ENCODE results near the gene LGR4. TPM values are rescaled to one million over a fixed set of nuclear protein-coding genes. Genes with fewer than 3 reads are reported as not detected.
"Not testable (repeated sequence)": the region's sequence is repeated elsewhere in the genome, so short reads cannot be mapped to it uniquely, and the experiment has no call there.

The LGR4 gene
- total RNA-seq, 4 donors from 2014 or later = 29.7 to 134 (median 119) TPM

- H3K27me3 ChIP-seq = no peaks in the 10 kb centered on the region
- peaks cover 0 to 18% (median 0%) of the 10 kb centered on the region in 4 donors for H3K4me1 ChIP-seq
- no peak overlapping the region for H3K27ac ChIP-seq
- H3K4me3 ChIP-seq = no peak overlapping the region
- DNase-seq = no peak
- H3K9me3 ChIP-seq = no peaks in the 10 kb centered on the region
- H3K36me3 ChIP-seq = no peaks in the 10 kb centered on the region
- no peak for TF ChIP-seq CTCF (IDR thresholded peaks at IDR 0.05)
Observed at GRCh38 chr11:27455667-27456066, 16.9 kb downstream of the LGR4 start.

GRCh38 chr11:27453701-27454100 is 18.9 kb downstream of the LGR4 start:
- H3K9me3 ChIP-seq = no peaks in the 10 kb centered on the region
- no peak for DNase-seq
- no peaks in the 10 kb centered on the region for H3K27me3 ChIP-seq
- H3K4me1 ChIP-seq = peaks cover 0 to 25% (median 0%) of the 10 kb centered on the region in 4 donors
- H3K27ac ChIP-seq = no peak overlapping the region
- H3K4me3 ChIP-seq = no peak overlapping the region
- no peaks in the 10 kb centered on the region for H3K36me3 ChIP-seq
- TF ChIP-seq CTCF (IDR thresholded peaks at IDR 0.05) (no peak), POLR2A (IDR thresholded peaks at IDR 0.05) (no peak)

GRCh38 chr11:27452147-27452546 is 20.4 kb downstream of the LGR4 start:
- Histone ChIP-seq H3K4me3 (no peak overlapping the region), H3K4me1 (peaks cover 0 to 25% (median 0%) of the 10 kb centered on the region in 4 donors), H3K36me3 (no peaks in the 10 kb centered on the region), H3K27ac (peak overlapping the region in 2 of 4 donors; percentile 32 to 56), H3K27me3 (no peaks in the 10 kb centered on the region), H3K9me3 (no peaks in the 10 kb centered on the region)
- no peak for DNase-seq
- no peak for TF ChIP-seq CTCF (IDR thresholded peaks at IDR 0.05)
- TF ChIP-seq POLR2A (IDR thresholded peaks at IDR 0.05) = no peak

DNA sequence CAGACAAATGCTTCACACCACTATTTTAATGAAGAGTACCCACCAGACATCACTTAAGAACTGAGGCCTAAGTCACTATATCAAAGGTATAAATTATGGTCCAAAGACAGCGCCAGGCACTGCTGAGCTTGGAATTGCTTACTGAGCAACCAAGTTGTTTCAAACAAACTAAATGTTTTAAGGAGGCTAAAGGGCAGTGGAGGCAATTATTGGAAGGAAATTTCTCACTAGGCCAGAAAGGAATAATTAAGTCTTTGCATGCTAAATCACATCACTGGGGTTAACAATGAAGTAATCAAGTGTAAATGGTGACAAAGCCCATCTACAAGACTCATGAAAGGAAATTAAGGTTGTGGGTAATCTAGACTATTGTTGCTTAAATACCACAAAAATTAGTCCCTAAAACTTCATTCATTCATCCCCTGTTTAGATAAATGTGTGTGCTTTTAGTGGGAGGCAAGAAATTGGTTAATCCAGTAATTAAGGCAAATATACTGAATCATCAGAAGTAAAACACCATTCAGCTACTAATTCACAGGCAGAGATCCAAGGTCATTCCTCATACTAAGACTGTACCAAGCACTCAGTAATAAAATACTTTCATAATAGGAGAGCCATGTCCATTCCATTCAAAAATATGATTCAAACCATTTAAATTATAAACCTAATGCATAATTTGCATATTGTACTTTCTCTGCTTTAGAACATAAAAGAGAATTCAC is 21.2 kb downstream of the LGR4 start:
- peak overlapping the region in 2 of 4 donors; percentile 32 to 56 for H3K27ac ChIP-seq
- no peaks in the 10 kb centered on the region for H3K36me3 ChIP-seq
- no peak overlapping the region for H3K4me3 ChIP-seq
- H3K9me3 ChIP-seq = no peaks in the 10 kb centered on the region
- no peaks in the 10 kb centered on the region for H3K27me3 ChIP-seq
- H3K4me1 ChIP-seq = peaks cover 0 to 20% (median 0%) of the 10 kb centered on the region in 4 donors
- DNase-seq = no peak
- TF ChIP-seq POLR2A (IDR thresholded peaks at IDR 0.05) (no peak), CTCF (IDR thresholded peaks at IDR 0.05) (no peak)

DNA sequence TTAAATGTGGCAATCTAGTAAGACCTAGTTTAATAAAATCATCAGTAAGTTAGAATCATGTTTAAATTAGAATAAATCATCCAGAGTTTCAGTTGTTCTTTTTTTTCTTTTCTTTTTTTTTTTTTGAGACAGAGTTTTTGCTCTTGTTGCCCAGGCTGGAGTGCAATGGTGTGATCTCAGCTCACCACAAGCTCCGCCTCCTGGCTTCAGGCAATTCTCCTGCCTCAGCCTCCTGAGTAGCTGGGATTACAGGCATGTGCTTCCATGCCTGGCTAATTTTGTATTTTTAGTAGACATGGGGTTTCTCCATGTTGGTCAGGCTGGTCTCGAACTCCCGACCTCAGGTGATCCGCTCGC is 24.4 kb downstream of the LGR4 start:
- peaks cover 0 to 23% (median 0%) of the 10 kb centered on the region in 4 donors for H3K4me1 ChIP-seq
- H3K9me3 ChIP-seq, H3K27ac ChIP-seq, H3K36me3 ChIP-seq, DNase-seq, H3K4me3 ChIP-seq, H3K27me3 ChIP-seq: not testable (repeated sequence)

GRCh38 chr11:27447288-27448183 is 25.1 kb downstream of the LGR4 start:
- Histone ChIP-seq H3K27ac (no peak overlapping the region), H3K36me3 (no peaks in the 10 kb centered on the region), H3K27me3 (no peaks in the 10 kb centered on the region), H3K4me3 (no peak overlapping the region), H3K4me1 (peaks cover 0 to 23% (median 0%) of the 10 kb centered on the region in 4 donors), H3K9me3 (no peaks in the 10 kb centered on the region)
- no peak for DNase-seq
- no peak for TF ChIP-seq CTCF (IDR thresholded peaks at IDR 0.05)
- TF ChIP-seq POLR2A (IDR thresholded peaks at IDR 0.05) = no peak

All from Peyer's patch (tissue), 4 donors.